ENCODE results near the gene COMT. TPM values are rescaled to one million over a fixed set of nuclear protein-coding genes. Genes with fewer than 3 reads are reported as not detected.
A peak's percentile ranks its signal among the peaks of the same experiment; 100 is the strongest.

Gene COMT
- total RNA-seq, 1 experiment from 2014 or later: 108 TPM

DNA sequence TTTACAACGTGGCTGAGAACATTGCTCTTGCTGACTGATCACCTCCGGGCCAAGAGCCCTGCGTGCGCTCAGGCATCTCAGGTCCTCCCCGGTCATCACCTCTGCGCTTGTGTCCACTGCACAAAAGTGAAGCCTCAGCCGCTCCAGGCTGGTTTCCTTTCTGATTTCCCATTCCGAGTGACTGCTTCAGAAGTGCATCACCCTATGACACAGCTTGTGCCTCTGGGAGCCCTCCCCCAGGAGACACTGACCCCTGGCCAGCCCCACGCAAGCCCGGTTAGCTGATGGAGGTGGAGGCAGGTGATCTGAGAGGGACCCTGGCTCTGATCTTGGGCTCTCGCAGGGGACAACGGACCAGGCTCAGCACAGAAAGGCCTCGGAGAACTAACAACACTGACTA lies 48.6 kb upstream of the COMT start:
- in situ Hi-C loops (cut with HindIII; ENCODE audit: low pct_unique_long_range_greater_than_20kb, low sequenced_read_pairs) (no loop called here), intact Hi-C loops (cut with micrococcal nuclease; ENCODE audit: unreplicated experiment) (no loop called here)
- ChIA-PET POLR2A (no interaction called here), CTCF (no interaction called here)
- Histone ChIP-seq H3K27ac (ENCODE audit: low read length) (peak overlapping the region; percentile 84), H3K27me3 (ENCODE audit: control insufficient read depth, insufficient read depth, low read length) (no peaks in the 10 kb centered on the region), H3K4me3 (ENCODE audit: low read depth in 2 of 2, low read length in 2 of 2) (no peak overlapping the region), H3K4me1 (ENCODE audit: control insufficient read depth, insufficient read depth, low read length) (peaks cover 33% of the 10 kb centered on the region), H3K9me3 (ENCODE audit: control insufficient read depth, insufficient read depth, low read depth, low read length) (no peaks in the 10 kb centered on the region), H3K36me3 (ENCODE audit: control insufficient read depth, insufficient read depth, low read length) (no peaks in the 10 kb centered on the region)
- no TSS peak for BruUV-seq (replicated peaks)
- DNase-seq (ENCODE audit: low read depth, low spot score) (no peak), ATAC-seq (no peak)
- TF ChIP-seq, protein P1, sequence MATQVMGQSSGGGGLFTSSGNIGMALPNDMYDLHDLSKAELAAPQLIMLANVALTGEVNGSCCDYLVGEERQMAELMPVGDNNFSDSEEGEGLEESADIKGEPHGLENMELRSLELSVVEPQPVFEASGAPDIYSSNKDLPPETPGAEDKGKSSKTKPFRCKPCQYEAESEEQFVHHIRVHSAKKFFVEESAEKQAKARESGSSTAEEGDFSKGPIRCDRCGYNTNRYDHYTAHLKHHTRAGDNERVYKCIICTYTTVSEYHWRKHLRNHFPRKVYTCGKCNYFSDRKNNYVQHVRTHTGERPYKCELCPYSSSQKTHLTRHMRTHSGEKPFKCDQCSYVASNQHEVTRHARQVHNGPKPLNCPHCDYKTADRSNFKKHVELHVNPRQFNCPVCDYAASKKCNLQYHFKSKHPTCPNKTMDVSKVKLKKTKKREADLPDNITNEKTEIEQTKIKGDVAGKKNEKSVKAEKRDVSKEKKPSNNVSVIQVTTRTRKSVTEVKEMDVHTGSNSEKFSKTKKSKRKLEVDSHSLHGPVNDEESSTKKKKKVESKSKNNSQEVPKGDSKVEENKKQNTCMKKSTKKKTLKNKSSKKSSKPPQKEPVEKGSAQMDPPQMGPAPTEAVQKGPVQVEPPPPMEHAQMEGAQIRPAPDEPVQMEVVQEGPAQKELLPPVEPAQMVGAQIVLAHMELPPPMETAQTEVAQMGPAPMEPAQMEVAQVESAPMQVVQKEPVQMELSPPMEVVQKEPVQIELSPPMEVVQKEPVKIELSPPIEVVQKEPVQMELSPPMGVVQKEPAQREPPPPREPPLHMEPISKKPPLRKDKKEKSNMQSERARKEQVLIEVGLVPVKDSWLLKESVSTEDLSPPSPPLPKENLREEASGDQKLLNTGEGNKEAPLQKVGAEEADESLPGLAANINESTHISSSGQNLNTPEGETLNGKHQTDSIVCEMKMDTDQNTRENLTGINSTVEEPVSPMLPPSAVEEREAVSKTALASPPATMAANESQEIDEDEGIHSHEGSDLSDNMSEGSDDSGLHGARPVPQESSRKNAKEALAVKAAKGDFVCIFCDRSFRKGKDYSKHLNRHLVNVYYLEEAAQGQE (IDR thresholded peaks at IDR 0.05; ENCODE audit: insufficient read depth in 1 of 2, low read depth in 2 of 2, low read length in 1 of 2): no peak
- TF ChIP-seq POLR2AphosphoS5 (IDR thresholded peaks at IDR 0.05; ENCODE audit: low read depth, low read length) (no peak), TCF7L2 (IDR thresholded peaks at IDR 0.05; ENCODE audit: low read depth, low read length) (no peak), SIN3A (IDR thresholded peaks at IDR 0.05; ENCODE audit: borderline replicate concordance, insufficient read depth, low read depth, low read length) (no peak)

DNA sequence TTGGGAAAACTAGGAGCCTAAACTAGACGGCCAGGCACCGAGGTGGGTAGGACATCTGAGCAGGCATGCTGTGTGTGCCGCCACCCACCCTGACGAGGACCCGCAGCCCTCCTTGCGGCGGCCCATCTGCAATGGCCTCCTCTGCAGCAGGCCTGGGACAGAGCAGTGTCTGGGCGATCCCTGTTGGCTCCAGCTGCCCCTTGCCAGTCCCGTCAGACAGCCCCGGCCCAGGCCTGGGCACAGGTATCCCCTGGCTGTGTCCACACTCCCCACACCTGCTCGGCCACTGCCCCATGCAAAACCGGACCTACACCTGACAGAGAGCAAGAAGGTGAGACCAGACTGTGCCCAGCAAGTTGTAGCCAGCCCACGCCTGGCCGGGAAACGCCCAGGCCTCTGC lies 48.2 kb upstream of the COMT start:
- in situ Hi-C loops (cut with HindIII; ENCODE audit: low pct_unique_long_range_greater_than_20kb, low sequenced_read_pairs): no loop called here
- DNase-seq (ENCODE audit: low read depth, low spot score) (no peak), ATAC-seq (no peak)
- Histone ChIP-seq H3K4me1 (ENCODE audit: control insufficient read depth, insufficient read depth, low read length) (peaks cover 33% of the 10 kb centered on the region), H3K27ac (ENCODE audit: low read length) (peak overlapping the region; percentile 84), H3K4me3 (ENCODE audit: low read depth in 2 of 2, low read length in 2 of 2) (no peak overlapping the region), H3K9me3 (ENCODE audit: control insufficient read depth, insufficient read depth, low read depth, low read length) (no peaks in the 10 kb centered on the region), H3K36me3 (ENCODE audit: control insufficient read depth, insufficient read depth, low read length) (no peaks in the 10 kb centered on the region), H3K27me3 (ENCODE audit: control insufficient read depth, insufficient read depth, low read length) (no peaks in the 10 kb centered on the region)
- ChIA-PET POLR2A (no interaction called here), CTCF (no interaction called here)
- intact Hi-C loops (cut with micrococcal nuclease; ENCODE audit: unreplicated experiment): no loop called here
- TF ChIP-seq SIN3A (IDR thresholded peaks at IDR 0.05; ENCODE audit: borderline replicate concordance, insufficient read depth, low read depth, low read length): no peak
- no peak for TF ChIP-seq TCF7L2 (IDR thresholded peaks at IDR 0.05; ENCODE audit: low read depth, low read length)
- TF ChIP-seq POLR2AphosphoS5 (IDR thresholded peaks at IDR 0.05; ENCODE audit: low read depth, low read length): no peak
- TF ChIP-seq, protein P2, sequence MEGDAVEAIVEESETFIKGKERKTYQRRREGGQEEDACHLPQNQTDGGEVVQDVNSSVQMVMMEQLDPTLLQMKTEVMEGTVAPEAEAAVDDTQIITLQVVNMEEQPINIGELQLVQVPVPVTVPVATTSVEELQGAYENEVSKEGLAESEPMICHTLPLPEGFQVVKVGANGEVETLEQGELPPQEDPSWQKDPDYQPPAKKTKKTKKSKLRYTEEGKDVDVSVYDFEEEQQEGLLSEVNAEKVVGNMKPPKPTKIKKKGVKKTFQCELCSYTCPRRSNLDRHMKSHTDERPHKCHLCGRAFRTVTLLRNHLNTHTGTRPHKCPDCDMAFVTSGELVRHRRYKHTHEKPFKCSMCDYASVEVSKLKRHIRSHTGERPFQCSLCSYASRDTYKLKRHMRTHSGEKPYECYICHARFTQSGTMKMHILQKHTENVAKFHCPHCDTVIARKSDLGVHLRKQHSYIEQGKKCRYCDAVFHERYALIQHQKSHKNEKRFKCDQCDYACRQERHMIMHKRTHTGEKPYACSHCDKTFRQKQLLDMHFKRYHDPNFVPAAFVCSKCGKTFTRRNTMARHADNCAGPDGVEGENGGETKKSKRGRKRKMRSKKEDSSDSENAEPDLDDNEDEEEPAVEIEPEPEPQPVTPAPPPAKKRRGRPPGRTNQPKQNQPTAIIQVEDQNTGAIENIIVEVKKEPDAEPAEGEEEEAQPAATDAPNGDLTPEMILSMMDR (IDR thresholded peaks at IDR 0.05): no peak
- TF ChIP-seq, protein P1 (IDR thresholded peaks at IDR 0.05; ENCODE audit: insufficient read depth in 1 of 2, low read depth in 2 of 2, low read length in 1 of 2): no peak
- no TSS peak for BruUV-seq (replicated peaks)

Data from Panc1 (cell line).